ENCODE data around the gene GLRA2.

DNA sequence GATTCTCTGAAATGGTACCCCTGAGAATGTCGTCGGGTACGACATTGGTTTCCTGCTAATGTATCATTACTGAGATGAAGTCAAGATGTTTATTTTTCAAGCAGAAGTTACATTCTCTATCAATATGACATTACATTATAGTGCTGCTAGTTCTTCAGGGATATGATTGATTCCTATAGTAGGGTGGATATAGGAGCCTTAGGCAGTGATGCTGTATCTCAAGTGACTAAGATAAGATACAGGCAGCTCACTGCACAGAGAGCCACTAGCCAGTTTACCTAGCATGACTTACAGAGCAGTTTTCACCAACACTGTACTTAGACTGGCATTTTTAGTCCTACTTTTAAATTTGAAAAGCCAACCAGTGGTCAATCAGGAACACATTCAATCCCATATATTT is 188.6 kb downstream of the GLRA2 start:
- TF ChIP-seq CTCF (IDR thresholded peaks at IDR 0.05), result no peak
- no peak for TF ChIP-seq POLR2AphosphoS5 (IDR thresholded peaks at IDR 0.05; ENCODE audit: insufficient read depth in 1 of 2, low read depth in 1 of 2)
- TF ChIP-seq POLR2A (IDR thresholded peaks at IDR 0.05), result no peak

All from vagina (tissue), 2 donors.